Gastroesophageal sphincter (tissue), 3 donors: Measurements from ENCODE around the gene ADAD2.

Experiments used
- CTCF ChIP-seq, 4 experiments: fragments of 200-600 bp in 2 of 4; fragments of 450-650 bp in 2 of 4; sonication (generic) in 1 of 4; IDR thresholded peaks; one replicate each; pipeline ENCODE4 v1.5.1; 2017 to 2019; ENCODE audit warnings: antibody characterized with exemption in 4 of 4, mild to moderate bottlenecking in 2 of 4, moderate library complexity in 2 of 4
- EP300 ChIP-seq: sonication (generic); formaldehyde crosslinking; IDR thresholded peaks from one replicate; pipeline ENCODE4 v1.6.1; 2017; ENCODE audit warnings: antibody characterized with exemption, mild to moderate bottlenecking
- POLR2A ChIP-seq, 2 donors: fragments of 450-650 bp; IDR thresholded peaks; one replicate each; pipeline ENCODE4 v1.6.1; 2017; ENCODE audit warnings: antibody characterized with exemption in 2 of 2, mild to moderate bottlenecking in 2 of 2, moderate library complexity in 1 of 2
- POLR2AphosphoS5 ChIP-seq: sonication (generic); formaldehyde crosslinking; IDR thresholded peaks from one replicate; pipeline ENCODE4 v1.6.1; 2017; ENCODE audit warnings: antibody characterized with exemption

- no peak for TF ChIP-seq CTCF (IDR thresholded peaks at IDR 0.05)
- TF ChIP-seq POLR2AphosphoS5: no peak
- TF ChIP-seq POLR2A (IDR thresholded peaks at IDR 0.05): no peak
- no peak for TF ChIP-seq EP300
These were observed 51.9 kb downstream of the ADAD2 start for GRCh38 chr16:84242839-84243238.
